ENCODE measurements around the gene MGMT. TPM values are rescaled to one million over a fixed set of nuclear protein-coding genes. Genes with fewer than 3 reads are reported as not detected.

Gene MGMT
- total and polyA plus RNA-seq, 2 donors (not counting 3 experiments of a cell fraction or from before 2014, with no cell fraction given) = 15.0 to 15.2 TPM

GRCh38 chr10:129534826-129535225 is 67.8 kb downstream of the MGMT start:
- CTCF ChIA-PET = no interaction called here
- intact Hi-C loops (cut with micrococcal nuclease) = loop anchor here (5.0 kb wide), 1 partner anchor 118 kb away; no protein-coding TSS in a partner anchor
- Histone ChIP-seq H3K36me3 (ENCODE audit: control insufficient read depth in 2 of 2, extremely low read depth in 1 of 2, insufficient read depth in 2 of 2, low read length in 2 of 2) (no peaks in the 10 kb centered on the region), H3K9me3 (replicated peaks; ENCODE audit: control insufficient read depth, insufficient read depth, low read length) (no peaks in the 10 kb centered on the region), H3K27ac (ENCODE audit: insufficient read depth, low read depth, low read length) (no peak overlapping the region), H3K4me1 (ENCODE audit: control insufficient read depth, extremely low read depth, insufficient read depth, low read length) (no peaks in the 10 kb centered on the region), H3K27me3 (ENCODE audit: control insufficient read depth in 2 of 2, insufficient read depth in 2 of 2, low read length in 2 of 2) (no peaks in the 10 kb centered on the region), H3K9me1 (replicated peaks; ENCODE audit: control insufficient read depth, extremely low read depth, insufficient read depth, low read length) (no peaks in the 10 kb centered on the region), H3K4me3 (replicated peaks in 1 of 3; ENCODE audit: insufficient read depth in 1 of 3, low read depth in 1 of 3, low read length in 3 of 3) (no peak overlapping the region), H3K4me2 (ENCODE audit: insufficient read depth, low read length) (no peak overlapping the region), H4K20me1 (replicated peaks; ENCODE audit: control insufficient read depth, extremely low read depth, insufficient read depth, low read length) (no peaks in the 10 kb centered on the region), H3K79me2 (ENCODE audit: control insufficient read depth, insufficient read depth, low read length) (no peaks in the 10 kb centered on the region), H3K9ac (replicated peaks; ENCODE audit: extremely low read depth, insufficient read depth, low read length) (no peak overlapping the region), H2AFZ (ENCODE audit: low read depth, low read length) (no peak overlapping the region)
- POLR2A ChIA-PET = no interaction called here
- TF ChIP-seq POLR2AphosphoS5 (IDR thresholded peaks at IDR 0.05; ENCODE audit: insufficient read depth, low read depth, low read length) (no peak), FOS (IDR thresholded peaks at IDR 0.05; ENCODE audit: borderline replicate concordance, insufficient read depth, low read length) (no peak), POLR2A (IDR thresholded peaks at IDR 0.05; ENCODE audit: low read depth, low read length) (no peak), JUN (IDR thresholded peaks at IDR 0.05; ENCODE audit: borderline replicate concordance, insufficient read depth, insufficient read length, low read depth) (no peak), MAX (IDR thresholded peaks at IDR 0.05; ENCODE audit: insufficient read depth, insufficient read length) (no peak), GATA2 (IDR thresholded peaks at IDR 0.05; ENCODE audit: insufficient read depth, insufficient read length, low read depth, low read length) (no peak), CTCF (IDR thresholded peaks at IDR 0.05; ENCODE audit: extremely low read depth in 1 of 2, insufficient read depth in 1 of 2, low read depth in 1 of 2, low read length in 2 of 2) (no peak), EZH2 (IDR thresholded peaks at IDR 0.05; ENCODE audit: borderline replicate concordance, low read depth, low read length, severe bottlenecking) (no peak), MYC (IDR thresholded peaks at IDR 0.05; ENCODE audit: low read depth, low read length) (no peak)
- no TSS peak for BruUV-seq (replicated peaks)
- dilution Hi-C loops (cut with MboI; ENCODE audit: extremely low pct_ligation_motif_present, low sequenced_read_pairs) = no loop called here
- DNase-seq (ENCODE audit: low read depth, low spot score) (no peak), FAIRE-seq (no peak)
